NCI-H187 (cell line): ENCODE data around the gene IQGAP2.

Experiments used
- DNase-seq, 2 experiments: peaks; one replicate each; lab custom pipeline; 2025; lab: John Stamatoyannopoulos, UW

The IQGAP2 gene

GRCh38 chr5:76446776-76447175 is 43.7 kb downstream of the IQGAP2 start:
- DNase-seq = no peak

GRCh38 chr5:76449606-76450005 is 46.5 kb downstream of the IQGAP2 start:
- no peak for DNase-seq

- DNase-seq = no peak
These were observed 47.0 kb downstream of the IQGAP2 start for GRCh38 chr5:76450054-76450453.

- no peak for DNase-seq
These were observed 48.1 kb downstream of the IQGAP2 start for GRCh38 chr5:76451031-76451701.

- DNase-seq = no peak
These were observed 52.5 kb downstream of the IQGAP2 start for GRCh38 chr5:76455531-76456133.

GRCh38 chr5:76456258-76456657 is 53.2 kb downstream of the IQGAP2 start:
- no peak for DNase-seq

GRCh38 chr5:76457674-76458485 is 54.8 kb downstream of the IQGAP2 start:
- DNase-seq = no peak

GRCh38 chr5:76458486-76458830 is 55.4 kb downstream of the IQGAP2 start:
- no peak for DNase-seq

GRCh38 chr5:76460104-76460503 is 57.0 kb downstream of the IQGAP2 start:
- no peak for DNase-seq

- no peak for DNase-seq
These were observed 59.1 kb downstream of the IQGAP2 start for GRCh38 chr5:76462097-76462667.

- DNase-seq = no peak
These were observed 64.1 kb downstream of the IQGAP2 start for GRCh38 chr5:76467216-76467615.

GRCh38 chr5:76468635-76469425 is 65.7 kb downstream of the IQGAP2 start:
- no peak for DNase-seq

GRCh38 chr5:76469656-76470290 is 66.7 kb downstream of the IQGAP2 start:
- no peak for DNase-seq

GRCh38 chr5:76470976-76471375 is 67.9 kb downstream of the IQGAP2 start:
- no peak for DNase-seq

- no peak for DNase-seq
These were observed 68.3 kb downstream of the IQGAP2 start for GRCh38 chr5:76471406-76471805.

- DNase-seq = no peak
These were observed 68.9 kb downstream of the IQGAP2 start for GRCh38 chr5:76471987-76472334.

- DNase-seq = no peak
These were observed 69.4 kb downstream of the IQGAP2 start for GRCh38 chr5:76472335-76473008.

- no peak for DNase-seq
These were observed 69.9 kb downstream of the IQGAP2 start for GRCh38 chr5:76473009-76473336.

GRCh38 chr5:76473661-76474060 is 70.6 kb downstream of the IQGAP2 start:
- DNase-seq = no peak

GRCh38 chr5:76474377-76474776 is 71.3 kb downstream of the IQGAP2 start:
- DNase-seq = no peak

- DNase-seq = no peak
These were observed 72.3 kb downstream of the IQGAP2 start for GRCh38 chr5:76475385-76475784.
